Kidney epithelial cell (primary cell): Measurements from ENCODE around the gene KIAA1614. TPM values are rescaled to one million over a fixed set of nuclear protein-coding genes. Genes with fewer than 3 reads are reported as not detected.

Source experiments
- DNase-seq: peaks from one replicate; pipeline ENCODE4 v3.0.0-alpha.2; 2010; ENCODE audit warnings: low read depth
- H3K27me3 ChIP-seq: 2 replicates; pipeline ENCODE4 v1.6.0; 2011; ENCODE audit warnings: low read length; ENCODE audit not compliant: control insufficient read depth, insufficient read depth
- H3K36me3 ChIP-seq: 2 replicates; pipeline ENCODE4 v1.5.1; 2011; ENCODE audit warnings: low read length; ENCODE audit not compliant: control insufficient read depth, insufficient read depth
- H3K4me3 ChIP-seq: 2 replicates; pipeline ENCODE4 v1.5.1; 2011; ENCODE audit warnings: low read depth, mild to moderate bottlenecking, control low read depth, low read length
- total RNA-seq: library from RNA; depleted of rRNA; stranded (reverse); fragments of >200 nt; gene quantifications from 2 replicates; pipeline ENCODE4 v1.2.3, GENCODE V29; 2015
- TF ChIP-seq, protein P1 (sequence below): IDR thresholded peaks from 2 replicates; pipeline ENCODE4 v1.5.1; 2011; ENCODE audit warnings: mild to moderate bottlenecking, moderate library complexity, low read length, control low read depth, inconsistent platforms; ENCODE audit not compliant: insufficient read depth, poor library complexity, severe bottlenecking

Gene KIAA1614
- total RNA-seq, 1 donor from 2014 or later = 10.2 TPM

DNA sequence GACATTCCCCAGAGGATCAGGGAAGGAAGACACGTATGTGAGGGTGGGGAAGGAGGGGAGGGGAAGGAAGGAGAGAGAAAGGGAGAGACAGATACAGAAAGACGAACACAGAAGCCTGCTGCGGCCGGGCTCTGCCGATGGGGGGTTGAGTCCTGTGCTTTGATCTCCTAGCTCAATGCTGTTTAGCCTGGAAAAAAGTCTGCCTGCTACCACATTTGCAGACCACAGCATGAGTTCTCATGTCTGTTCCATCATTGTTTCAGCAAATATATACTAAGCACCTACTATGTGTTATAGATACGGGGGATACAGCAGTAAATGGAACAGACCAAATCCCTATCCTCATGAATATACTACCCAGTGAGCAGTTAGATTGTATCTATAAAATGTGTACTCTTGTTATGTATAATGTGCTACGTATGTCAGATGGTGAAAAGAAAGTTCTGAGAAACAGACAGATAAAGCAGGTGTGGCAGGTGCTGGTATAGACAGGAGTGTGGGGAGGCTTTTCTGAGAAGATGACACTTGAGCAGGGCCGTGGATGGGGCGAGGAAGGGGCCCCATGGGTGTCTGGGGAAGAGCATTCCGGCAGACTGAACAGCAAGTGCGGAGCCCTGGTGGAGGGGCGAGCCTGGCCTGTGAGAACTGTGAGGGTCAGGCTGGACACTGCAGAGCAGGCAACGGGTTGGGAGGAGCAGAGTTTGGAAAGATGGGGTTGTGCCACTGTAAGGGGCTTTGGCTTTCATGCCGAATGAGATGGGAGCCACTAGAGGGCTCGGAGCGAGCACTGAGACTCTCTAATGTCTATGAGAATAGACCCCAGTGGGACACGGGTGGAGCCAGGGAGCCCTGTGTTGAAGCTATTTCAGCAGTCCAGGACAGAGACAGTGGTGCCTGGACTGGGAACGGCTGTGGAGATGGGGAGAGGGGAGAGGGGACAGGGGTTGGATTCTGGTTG lies 34.1 kb downstream of the KIAA1614 start:
- H3K36me3 ChIP-seq = peaks cover 3% of the 10 kb centered on the region
- TF ChIP-seq, protein P1, sequence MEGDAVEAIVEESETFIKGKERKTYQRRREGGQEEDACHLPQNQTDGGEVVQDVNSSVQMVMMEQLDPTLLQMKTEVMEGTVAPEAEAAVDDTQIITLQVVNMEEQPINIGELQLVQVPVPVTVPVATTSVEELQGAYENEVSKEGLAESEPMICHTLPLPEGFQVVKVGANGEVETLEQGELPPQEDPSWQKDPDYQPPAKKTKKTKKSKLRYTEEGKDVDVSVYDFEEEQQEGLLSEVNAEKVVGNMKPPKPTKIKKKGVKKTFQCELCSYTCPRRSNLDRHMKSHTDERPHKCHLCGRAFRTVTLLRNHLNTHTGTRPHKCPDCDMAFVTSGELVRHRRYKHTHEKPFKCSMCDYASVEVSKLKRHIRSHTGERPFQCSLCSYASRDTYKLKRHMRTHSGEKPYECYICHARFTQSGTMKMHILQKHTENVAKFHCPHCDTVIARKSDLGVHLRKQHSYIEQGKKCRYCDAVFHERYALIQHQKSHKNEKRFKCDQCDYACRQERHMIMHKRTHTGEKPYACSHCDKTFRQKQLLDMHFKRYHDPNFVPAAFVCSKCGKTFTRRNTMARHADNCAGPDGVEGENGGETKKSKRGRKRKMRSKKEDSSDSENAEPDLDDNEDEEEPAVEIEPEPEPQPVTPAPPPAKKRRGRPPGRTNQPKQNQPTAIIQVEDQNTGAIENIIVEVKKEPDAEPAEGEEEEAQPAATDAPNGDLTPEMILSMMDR = no peak
- no peak for DNase-seq
- H3K27me3 ChIP-seq = no peaks in the 10 kb centered on the region
- no peak overlapping the region for H3K4me3 ChIP-seq

DNA sequence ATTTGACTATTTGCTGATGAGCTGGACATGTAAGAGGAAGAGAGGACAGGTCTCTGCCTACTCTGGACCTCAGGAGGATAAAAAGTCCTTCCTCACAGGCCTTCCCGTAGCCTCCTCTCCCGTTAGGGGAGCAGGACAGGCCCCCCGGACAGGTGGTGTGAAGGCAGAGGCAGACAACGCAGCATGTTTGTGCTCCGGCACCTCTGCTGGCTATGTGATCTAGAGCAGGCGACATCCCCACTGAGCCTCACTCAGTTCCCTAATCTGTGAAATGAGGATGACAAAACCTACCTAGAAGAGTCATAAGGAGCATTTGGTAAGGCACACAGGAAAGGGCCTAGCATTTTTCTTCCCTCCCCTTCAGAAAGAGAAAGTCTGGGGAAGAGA lies 34.8 kb downstream of the KIAA1614 start:
- peaks cover 3% of the 10 kb centered on the region for H3K36me3 ChIP-seq

DNA sequence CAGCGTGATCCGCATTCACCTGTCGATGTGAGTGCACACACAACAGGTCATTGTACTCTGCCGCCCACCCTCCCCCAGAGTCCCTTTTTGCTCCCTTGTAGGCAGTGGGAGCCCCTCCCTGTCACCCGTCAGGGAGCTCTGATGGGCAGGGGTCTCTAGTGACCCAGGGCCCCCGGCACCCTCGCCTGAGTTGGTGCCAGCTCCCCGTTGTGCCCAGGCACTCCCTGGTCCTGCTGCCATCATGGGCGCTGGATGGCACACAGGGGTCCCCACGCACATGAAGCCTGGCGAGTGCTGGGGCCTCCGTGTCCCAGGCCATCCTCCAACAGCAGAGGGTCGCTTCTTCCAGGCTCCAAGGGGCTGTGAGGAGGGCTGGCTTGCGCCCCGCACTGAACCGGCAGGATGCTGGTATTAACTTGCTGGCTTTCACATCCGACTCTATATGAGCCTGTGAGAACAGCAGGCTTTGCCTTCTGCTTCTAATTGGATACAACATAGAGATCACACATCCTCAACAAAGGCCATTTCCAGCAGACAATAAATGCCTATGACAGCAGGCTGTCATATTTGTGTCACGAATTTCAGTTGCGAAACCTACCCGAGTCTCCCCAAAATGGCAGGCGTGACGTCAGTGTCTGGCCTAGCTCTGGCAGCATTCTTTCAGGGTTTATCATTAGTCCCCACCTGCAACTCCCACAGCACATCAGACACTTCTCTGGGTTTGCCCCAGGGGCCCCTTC lies 35.4 kb downstream of the KIAA1614 start:
- H3K36me3 ChIP-seq = peaks cover 3% of the 10 kb centered on the region
- H3K4me3 ChIP-seq = no peak overlapping the region
- DNase-seq = no peak
- TF ChIP-seq, protein P1 = no peak
- H3K27me3 ChIP-seq = no peaks in the 10 kb centered on the region

More for the DNA sequence above, 34.8 kb downstream of the KIAA1614 start:
- Histone ChIP-seq H3K4me3 (no peak overlapping the region), H3K27me3 (no peaks in the 10 kb centered on the region)
- no peak for DNase-seq
- TF ChIP-seq, protein P1 = no peak

DNA sequence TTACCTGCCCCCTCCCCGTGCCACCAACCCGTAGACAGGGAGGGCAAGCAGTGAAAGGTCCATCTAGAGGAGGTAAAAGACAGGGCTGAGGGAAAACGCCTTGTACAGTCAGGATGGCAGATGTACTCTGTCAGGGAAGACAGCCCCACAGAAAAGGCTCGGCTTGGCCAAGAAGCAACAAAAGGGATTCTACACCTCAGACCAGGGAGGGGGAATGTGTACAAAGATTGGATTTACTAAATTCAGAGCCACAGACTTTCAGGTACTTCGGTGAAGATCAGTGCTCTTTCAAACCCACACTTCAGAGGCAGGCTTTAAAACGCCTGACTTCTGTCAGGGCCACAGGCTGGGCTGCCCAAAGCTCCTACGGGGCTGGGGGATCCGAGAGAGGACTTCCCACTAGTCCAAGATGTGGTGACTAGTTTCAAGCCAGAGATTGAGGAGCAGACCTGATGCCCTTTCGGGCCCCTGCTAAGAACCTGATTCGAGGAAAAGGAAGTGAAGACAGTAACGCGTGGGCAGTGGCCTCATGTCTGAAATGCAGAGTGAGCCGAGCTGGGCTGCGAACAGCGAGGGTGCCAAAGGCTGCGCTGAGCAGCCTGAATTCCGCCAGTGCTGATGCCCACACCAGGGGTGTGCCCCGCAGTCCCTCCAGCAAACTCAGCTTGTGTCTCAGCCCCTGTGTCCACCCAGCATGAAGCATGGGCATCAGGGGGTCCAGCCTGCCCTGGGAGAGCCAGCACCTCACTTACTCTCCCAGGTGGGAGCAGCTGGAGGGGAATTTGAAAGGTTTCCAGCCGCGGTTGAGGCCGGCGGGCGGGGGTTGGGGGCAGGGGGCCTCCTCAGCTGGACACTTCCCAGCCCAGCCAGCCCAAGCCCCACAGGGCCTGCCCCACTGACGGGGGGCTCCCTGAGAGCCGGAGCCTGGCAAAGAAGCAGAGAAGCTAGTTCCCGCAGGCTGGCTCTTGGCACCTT lies 36.2 kb downstream of the KIAA1614 start:
- DNase-seq = no peak

DNA sequence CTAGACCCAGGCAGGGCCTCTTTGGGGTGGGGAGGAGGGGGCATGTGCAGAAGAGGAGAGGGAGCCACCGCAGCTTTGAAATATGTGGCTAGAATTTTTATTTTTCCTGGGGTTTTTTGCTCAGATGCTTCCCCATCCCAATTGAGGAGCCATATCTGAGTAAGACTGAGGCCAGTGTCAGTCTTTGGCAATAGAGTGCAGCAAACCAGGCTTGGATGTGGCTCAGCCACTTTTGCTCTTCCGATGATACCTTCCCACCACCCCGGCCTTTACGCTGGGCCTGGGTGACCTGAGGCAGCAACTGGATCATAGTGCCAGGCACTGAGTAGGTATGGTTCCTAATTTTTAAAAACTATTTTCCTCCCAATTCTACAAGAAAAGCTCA lies 36.9 kb downstream of the KIAA1614 start:
- no peak overlapping the region for H3K4me3 ChIP-seq
- H3K27me3 ChIP-seq = no peaks in the 10 kb centered on the region

More for the DNA sequence above, 36.2 kb downstream of the KIAA1614 start:
- TF ChIP-seq, protein P1 = no peak
- Histone ChIP-seq H3K36me3 (peaks cover 3% of the 10 kb centered on the region), H3K27me3 (no peaks in the 10 kb centered on the region), H3K4me3 (no peak overlapping the region)

More for the DNA sequence above, 36.9 kb downstream of the KIAA1614 start:
- peaks cover 3% of the 10 kb centered on the region for H3K36me3 ChIP-seq
- DNase-seq = no peak
- TF ChIP-seq, protein P1 = no peak
